ENCODE results near the gene ANKLE2. TPM values are rescaled to one million over a fixed set of nuclear protein-coding genes. Genes with fewer than 3 reads are reported as not detected.
"Not testable (repeated sequence)": the region's sequence is repeated elsewhere in the genome, so short reads cannot be mapped to it uniquely, and the experiment has no call there.

The ANKLE2 gene
- 73.6 TPM for polyA plus RNA-seq (2013, experiment 1 of 2; ENCODE audit: insufficient read length)
- polyA plus RNA-seq (2013, experiment 2 of 2; ENCODE audit: insufficient read length) = 49.9 TPM

GRCh38 chr12:132761032-132761920 is at the start of gene ANKLE2:
TSS of gene ANKLE2 (minus strand) at chr12:132761832. CDS start at chr12:132761798, 34 bp downstream.
- peak; percentile 85 for DNase-seq

- peak; percentile 39 for DNase-seq
These were observed 47.8 kb upstream of the ANKLE2 start for GRCh38 chr12:132809391-132809790.

- DNase-seq = no peak
These were observed 45.9 kb upstream of the ANKLE2 start for GRCh38 chr12:132807295-132808092.

GRCh38 chr12:132806857-132807256 is 45.2 kb upstream of the ANKLE2 start:
- DNase-seq = no peak

- DNase-seq = no peak
These were observed 42.8 kb upstream of the ANKLE2 start for GRCh38 chr12:132804426-132804861.

- DNase-seq = no peak
These were observed 42.3 kb upstream of the ANKLE2 start for GRCh38 chr12:132803888-132804287.

- no peak for DNase-seq
These were observed 41.5 kb upstream of the ANKLE2 start for GRCh38 chr12:132803125-132803524.

GRCh38 chr12:132801741-132802140 is 40.1 kb upstream of the ANKLE2 start:
- no peak for DNase-seq

- DNase-seq = no peak
These were observed 37.2 kb upstream of the ANKLE2 start for GRCh38 chr12:132798836-132799235.

- no peak for DNase-seq
These were observed 36.4 kb upstream of the ANKLE2 start for GRCh38 chr12:132797820-132798570.

- DNase-seq = no peak
These were observed 34.2 kb upstream of the ANKLE2 start for GRCh38 chr12:132795847-132796246.

GRCh38 chr12:132791940-132792339 is 30.3 kb upstream of the ANKLE2 start:
- DNase-seq = not testable (repeated sequence)

GRCh38 chr12:132789099-132789471 is 27.5 kb upstream of the ANKLE2 start:
- no peak for DNase-seq

- no peak for DNase-seq
These were observed 26.9 kb upstream of the ANKLE2 start for GRCh38 chr12:132788375-132789098.

- no peak for DNase-seq
These were observed 26.2 kb upstream of the ANKLE2 start for GRCh38 chr12:132787877-132788276.

GRCh38 chr12:132786192-132786591 is 24.6 kb upstream of the ANKLE2 start:
- no peak for DNase-seq

- DNase-seq = no peak
These were observed 22.9 kb upstream of the ANKLE2 start for GRCh38 chr12:132784580-132784979.

- DNase-seq = no peak
These were observed 22.4 kb upstream of the ANKLE2 start for GRCh38 chr12:132783917-132784531.

- DNase-seq = no peak
These were observed 20.3 kb upstream of the ANKLE2 start for GRCh38 chr12:132781938-132782337.

GRCh38 chr12:132779781-132780353 is 18.2 kb upstream of the ANKLE2 start:
- DNase-seq = no peak

- DNase-seq = no peak
These were observed 16.0 kb upstream of the ANKLE2 start for GRCh38 chr12:132777614-132778013.
